ENCODE measurements around the gene SOX6. TPM values are rescaled to one million over a fixed set of nuclear protein-coding genes. Genes with fewer than 3 reads are reported as not detected.

SOX6 gene
- total RNA-seq, 4 donors from 2014 or later = 17.9 to 27.9 (median 23.3) TPM

DNA sequence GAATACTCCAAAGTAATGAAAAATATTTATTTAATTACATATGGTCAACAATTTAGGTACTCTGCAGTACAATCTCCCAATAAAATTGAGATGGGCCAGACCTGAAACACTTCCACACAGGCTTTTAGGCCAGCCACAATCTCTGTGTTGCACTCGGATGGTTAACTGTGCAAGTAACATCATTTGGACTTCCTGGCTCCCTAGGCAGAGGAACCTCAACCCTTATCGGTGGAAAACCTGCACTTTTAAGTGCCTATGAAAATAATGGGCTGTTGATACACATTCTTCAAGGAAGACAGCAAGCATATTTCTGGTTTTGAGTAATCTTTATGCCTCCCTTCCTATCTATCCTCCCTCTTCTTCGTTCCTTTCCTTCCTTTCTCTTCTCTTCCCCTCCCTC lies 343.1 kb downstream of the SOX6 start:
- Histone ChIP-seq H3K36me3 (no peaks in the 10 kb centered on the region), H3K9me3 (no peaks in the 10 kb centered on the region), H3K27ac (no peak overlapping the region), H3K27me3 (no peaks in the 10 kb centered on the region), H3K4me1 (peaks cover 24 to 37% of the 10 kb centered on the region in 2 donors), H3K4me3 (replicated peaks in 1 of 3) (no peak overlapping the region)
- DNase-seq = no peak
- intact Hi-C loops (cut with DNase I) = no loop called here
- TF ChIP-seq, protein P1, sequence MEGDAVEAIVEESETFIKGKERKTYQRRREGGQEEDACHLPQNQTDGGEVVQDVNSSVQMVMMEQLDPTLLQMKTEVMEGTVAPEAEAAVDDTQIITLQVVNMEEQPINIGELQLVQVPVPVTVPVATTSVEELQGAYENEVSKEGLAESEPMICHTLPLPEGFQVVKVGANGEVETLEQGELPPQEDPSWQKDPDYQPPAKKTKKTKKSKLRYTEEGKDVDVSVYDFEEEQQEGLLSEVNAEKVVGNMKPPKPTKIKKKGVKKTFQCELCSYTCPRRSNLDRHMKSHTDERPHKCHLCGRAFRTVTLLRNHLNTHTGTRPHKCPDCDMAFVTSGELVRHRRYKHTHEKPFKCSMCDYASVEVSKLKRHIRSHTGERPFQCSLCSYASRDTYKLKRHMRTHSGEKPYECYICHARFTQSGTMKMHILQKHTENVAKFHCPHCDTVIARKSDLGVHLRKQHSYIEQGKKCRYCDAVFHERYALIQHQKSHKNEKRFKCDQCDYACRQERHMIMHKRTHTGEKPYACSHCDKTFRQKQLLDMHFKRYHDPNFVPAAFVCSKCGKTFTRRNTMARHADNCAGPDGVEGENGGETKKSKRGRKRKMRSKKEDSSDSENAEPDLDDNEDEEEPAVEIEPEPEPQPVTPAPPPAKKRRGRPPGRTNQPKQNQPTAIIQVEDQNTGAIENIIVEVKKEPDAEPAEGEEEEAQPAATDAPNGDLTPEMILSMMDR (IDR thresholded peaks at IDR 0.05) = no peak
- no peak for TF ChIP-seq POLR2A (IDR thresholded peaks at IDR 0.05)
- 57 to 62% methylated on average over 3 of the region's 3 CpGs for WGBS, 2 donors

DNA sequence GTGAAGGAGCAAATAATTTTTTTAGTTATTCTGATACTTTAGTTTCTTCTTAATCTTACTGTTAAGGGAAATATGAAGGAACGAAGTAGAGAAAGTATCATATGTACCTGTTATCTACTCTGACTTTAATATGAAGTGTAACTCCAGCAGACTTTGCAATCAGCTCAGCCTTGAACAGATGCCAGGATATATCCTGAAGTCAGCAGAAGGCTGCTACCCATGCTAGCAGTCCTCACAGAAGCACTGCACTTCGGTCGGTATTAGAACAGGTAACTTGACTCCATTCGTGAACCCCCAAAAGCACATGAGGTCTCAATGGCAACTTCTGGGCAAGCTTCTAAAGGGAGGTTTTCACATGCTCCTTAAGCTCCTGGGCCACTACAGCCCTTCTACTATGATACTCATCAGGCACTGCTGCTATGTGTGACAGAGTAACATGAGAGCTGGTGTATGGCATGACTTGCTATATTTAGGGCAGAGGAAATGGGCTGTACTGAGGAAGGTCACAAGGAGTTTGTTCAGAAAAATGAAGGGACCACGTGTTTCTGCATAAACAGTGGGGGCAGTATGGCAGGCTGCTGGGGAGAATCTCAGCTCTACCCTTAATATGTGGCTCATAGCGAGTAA lies 344.1 kb downstream of the SOX6 start:
- 40 to 46% methylated on average over 6 of the region's 6 CpGs for WGBS, 2 donors
- Histone ChIP-seq H3K27ac (no peak overlapping the region), H3K27me3 (no peaks in the 10 kb centered on the region), H3K4me1 (peaks cover 32 to 45% of the 10 kb centered on the region in 2 donors), H3K4me3 (replicated peaks in 1 of 3) (no peak overlapping the region), H3K36me3 (no peaks in the 10 kb centered on the region), H3K9me3 (no peaks in the 10 kb centered on the region)
- intact Hi-C loops (cut with DNase I) = no loop called here
- DNase-seq = peak in 1 of 2 donors; percentile 15
- TF ChIP-seq, protein P1 (IDR thresholded peaks at IDR 0.05) = no peak
- no peak for TF ChIP-seq POLR2A (IDR thresholded peaks at IDR 0.05)

- H3K27ac ChIP-seq = peak overlapping the region in 1 of 3 donors; percentile 11
- H3K9me3 ChIP-seq = no peaks in the 10 kb centered on the region
- no peak overlapping the region for H3K4me3 ChIP-seq (replicated peaks in 1 of 3)
- no peaks in the 10 kb centered on the region for H3K36me3 ChIP-seq
- peaks cover 40 to 45% of the 10 kb centered on the region in 2 donors for H3K4me1 ChIP-seq
- intact Hi-C loops (cut with DNase I) = no loop called here
- no peak for TF ChIP-seq POLR2A (IDR thresholded peaks at IDR 0.05)
- DNase-seq = no peak
- no peaks in the 10 kb centered on the region for H3K27me3 ChIP-seq
Measured at GRCh38 chr11:16011396-16011795, 344.9 kb downstream of the SOX6 start.

GRCh38 chr11:16009021-16009420 lies 347.3 kb downstream of the SOX6 start:
- no peak for DNase-seq
- intact Hi-C loops (cut with DNase I) = no loop called here
- H3K4me1 ChIP-seq = peaks cover 33 to 41% of the 10 kb centered on the region in 2 donors
- no peaks in the 10 kb centered on the region for H3K36me3 ChIP-seq
- TF ChIP-seq, protein P1 (IDR thresholded peaks at IDR 0.05) = no peak
- H3K27ac ChIP-seq = no peak overlapping the region
- H3K4me3 ChIP-seq (replicated peaks in 1 of 3) = no peak overlapping the region
- no peaks in the 10 kb centered on the region for H3K9me3 ChIP-seq
- WGBS, 2 donors = 92 to 97% methylated on average over 1 of the region's 1 CpG
- H3K27me3 ChIP-seq = no peaks in the 10 kb centered on the region

DNA sequence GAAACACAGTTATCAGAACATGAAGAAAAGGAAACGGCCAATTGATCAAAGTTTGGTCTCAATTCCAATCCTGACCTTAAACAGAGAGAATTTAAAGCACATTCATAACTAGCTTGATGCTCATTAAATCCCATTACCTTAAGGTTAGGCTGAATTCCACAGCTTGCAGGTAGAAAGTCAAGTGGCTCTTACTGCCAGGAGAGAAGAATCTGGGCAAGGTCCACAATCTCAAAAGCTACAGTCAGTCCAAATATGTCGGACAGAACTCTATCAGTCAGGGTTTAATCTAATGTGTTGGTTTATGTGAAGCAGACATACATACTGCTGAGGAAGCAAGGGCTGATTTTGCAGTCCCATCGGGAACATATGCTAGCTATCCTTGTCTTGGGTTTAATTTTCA lies 348.8 kb downstream of the SOX6 start:
- DNase-seq = peak; percentile 14 to 37
- Histone ChIP-seq H3K4me1 (peaks cover 23 to 30% of the 10 kb centered on the region in 2 donors), H3K27ac (no peak overlapping the region), H3K9me3 (no peaks in the 10 kb centered on the region), H3K36me3 (no peaks in the 10 kb centered on the region), H3K4me3 (replicated peaks in 1 of 3) (no peak overlapping the region), H3K27me3 (no peaks in the 10 kb centered on the region)
- no peak for TF ChIP-seq POLR2A (IDR thresholded peaks at IDR 0.05)
- TF ChIP-seq, protein P1 (IDR thresholded peaks at IDR 0.05) = no peak
- intact Hi-C loops (cut with DNase I) = no loop called here
- 50 to 66% methylated on average over 3 of the region's 3 CpGs for WGBS, 2 donors
